H9 (cell line): ENCODE data around the gene LARGE1. TPM values are rescaled to one million over a fixed set of nuclear protein-coding genes. Genes with fewer than 3 reads are reported as not detected.

Source experiments
- DNase-seq: peaks from one replicate; pipeline ENCODE4 v3.0.0-alpha.2; 2017
- H2AFZ ChIP-seq: one replicate; pipeline ENCODE4 v1.6.1; 2013; ENCODE audit warnings: mild to moderate bottlenecking, low read length, control low read depth, moderate library complexity
- H2AK5ac ChIP-seq: 2 replicates; pipeline ENCODE4 v1.6.1; 2013; ENCODE audit warnings: low read length, control low read depth, mixed read lengths; ENCODE audit not compliant: insufficient read length
- H2BK120ac ChIP-seq: one replicate; pipeline ENCODE4 v1.6.1; 2013; ENCODE audit warnings: low read depth, mild to moderate bottlenecking, low read length, control low read depth, inconsistent platforms; ENCODE audit not compliant: poor library complexity, severe bottlenecking
- H2BK12ac ChIP-seq: 2 replicates; pipeline ENCODE4 v1.6.1; 2013; ENCODE audit warnings: low read length, control low read depth, mixed read lengths, low read depth; ENCODE audit not compliant: insufficient read length
- H2BK15ac ChIP-seq: 2 replicates; pipeline ENCODE4 v1.6.1; 2013; ENCODE audit warnings: low read depth, low read length, control low read depth
- H2BK20ac ChIP-seq: one replicate; pipeline ENCODE4 v1.6.1; 2013; ENCODE audit warnings: low read depth, mild to moderate bottlenecking, low read length, control low read depth, inconsistent platforms; ENCODE audit not compliant: poor library complexity, severe bottlenecking
- H2BK5ac ChIP-seq: 2 replicates; pipeline ENCODE4 v1.6.1; 2013; ENCODE audit warnings: low read length, control low read depth, mixed read lengths; ENCODE audit not compliant: insufficient read length
- H3K14ac ChIP-seq: 2 replicates; pipeline ENCODE4 v1.6.1; 2013; ENCODE audit warnings: low read length, control low read depth; ENCODE audit not compliant: insufficient read depth
- H3K18ac ChIP-seq: 2 replicates; pipeline ENCODE4 v1.6.1; 2013; ENCODE audit warnings: low read depth, mild to moderate bottlenecking, mixed read lengths, low read length, control low read depth; ENCODE audit not compliant: insufficient read length
- H3K23ac ChIP-seq: 2 replicates; pipeline ENCODE4 v1.6.1; 2013; ENCODE audit warnings: low read length, control low read depth, mixed read lengths, low read depth; ENCODE audit not compliant: insufficient read length
- H3K23me2 ChIP-seq: 2 replicates; pipeline ENCODE4 v1.6.1; 2013; ENCODE audit warnings: low read depth, mild to moderate bottlenecking, mixed read lengths, low read length, control low read depth; ENCODE audit not compliant: insufficient read length, poor library complexity, severe bottlenecking
- H3K27ac ChIP-seq: 2 replicates; pipeline ENCODE4 v1.5.1; 2013; ENCODE audit warnings: low read length, control low read depth, mixed read lengths, low read depth; ENCODE audit not compliant: insufficient read length
- H3K27me3 ChIP-seq: 2 replicates; pipeline ENCODE4 v1.6.1; 2013; ENCODE audit warnings: low read length, control low read depth, inconsistent platforms; ENCODE audit not compliant: insufficient read depth
- H3K4ac ChIP-seq: 2 replicates; pipeline ENCODE4 v1.6.1; 2013; ENCODE audit warnings: low read depth, mild to moderate bottlenecking, control low read depth, inconsistent platforms, low read length, moderate library complexity
- H3K4me1 ChIP-seq: 2 replicates; pipeline ENCODE4 v1.6.1; 2013; ENCODE audit warnings: low read length, control low read depth, inconsistent platforms; ENCODE audit not compliant: insufficient read depth
- H3K4me2 ChIP-seq: 2 replicates; pipeline ENCODE4 v1.6.1; 2013; ENCODE audit warnings: low read length, control low read depth, mixed read lengths; ENCODE audit not compliant: insufficient read length, insufficient read depth
- H3K56ac ChIP-seq: 2 replicates; pipeline ENCODE4 v1.6.1; 2013; ENCODE audit warnings: low read depth, mild to moderate bottlenecking, mixed read lengths, low read length, control low read depth; ENCODE audit not compliant: insufficient read length
- H3K79me1 ChIP-seq: 2 replicates; pipeline ENCODE4 v1.6.1; 2013; ENCODE audit warnings: low read depth, mild to moderate bottlenecking, moderate library complexity, low read length, control low read depth, inconsistent platforms; ENCODE audit not compliant: insufficient read depth, poor library complexity, severe bottlenecking
- H3K79me2 ChIP-seq: 2 replicates; pipeline ENCODE4 v1.6.1; 2013; ENCODE audit warnings: low read length, control low read depth, inconsistent platforms; ENCODE audit not compliant: insufficient read depth
- H3K9ac ChIP-seq: 2 replicates; pipeline ENCODE4 v1.6.1; 2013; ENCODE audit warnings: low read length, control low read depth, mixed read lengths; ENCODE audit not compliant: insufficient read length; ENCODE audit errors: extremely low read depth
- H3K9me3 ChIP-seq: one replicate; pipeline ENCODE4 v1.6.1; 2013; ENCODE audit warnings: low read depth, low read length, inconsistent platforms; ENCODE audit not compliant: control insufficient read depth
- H3T11ph ChIP-seq: one replicate; pipeline ENCODE4 v1.6.1; 2013; ENCODE audit warnings: mild to moderate bottlenecking, low read length, control low read depth, inconsistent platforms
- H4K20me1 ChIP-seq: one replicate; pipeline ENCODE4 v1.6.1; 2013; ENCODE audit not compliant: control insufficient read depth, insufficient read length, insufficient read depth
- H4K5ac ChIP-seq: 2 replicates; pipeline ENCODE4 v1.6.1; 2013; ENCODE audit warnings: low read depth, mild to moderate bottlenecking, mixed read lengths, low read length, control low read depth; ENCODE audit not compliant: insufficient read length
- H4K8ac ChIP-seq: replicated peaks from 2 replicates; pipeline ENCODE4 v1.6.1; 2013; ENCODE audit warnings: low read length, control low read depth, mixed read lengths, low read depth; ENCODE audit not compliant: insufficient read length
- H4K91ac ChIP-seq: 2 replicates; pipeline ENCODE4 v1.6.1; 2013; ENCODE audit warnings: low read depth, mild to moderate bottlenecking, moderate library complexity, mixed read lengths, low read length, control low read depth; ENCODE audit not compliant: insufficient read length
- H3K27ac Mint-ChIP-seq, 3 experiments: 2 replicates in 2 of 3; 3 replicates in 1 of 3; pipeline ENCODE4 v1.8.0; 2020 to 2021; ENCODE audit warnings: mixed read lengths in 3 of 3, mild to moderate bottlenecking in 1 of 3, moderate library complexity in 1 of 3
- H3K27me3 Mint-ChIP-seq: 2 replicates; pipeline ENCODE4 v1.8.0; 2021; ENCODE audit warnings: low read depth, mild to moderate bottlenecking, moderate library complexity, mixed read lengths
- H3K36me3 Mint-ChIP-seq, 3 experiments: 2 replicates in 2 of 3; 3 replicates in 1 of 3; pipeline ENCODE4 v1.8.0; 2020 to 2021; ENCODE audit warnings: low read depth in 3 of 3, mixed read lengths in 3 of 3; ENCODE audit not compliant: insufficient read depth in 1 of 3
- H3K4me1 Mint-ChIP-seq, 2 experiments: 2 replicates each; pipeline ENCODE4 v1.8.0; 2020; ENCODE audit warnings: mixed read lengths in 2 of 2
- H3K4me3 Mint-ChIP-seq, 2 experiments: 2 replicates in 1 of 2; 3 replicates in 1 of 2; pipeline ENCODE4 v1.8.0; 2020 to 2021; ENCODE audit warnings: mild to moderate bottlenecking in 2 of 2, mixed read lengths in 2 of 2, moderate library complexity in 1 of 2
- H3K9me3 Mint-ChIP-seq, 2 experiments: 2 replicates in 1 of 2; 3 replicates in 1 of 2; pipeline ENCODE4 v1.8.0; 2020; ENCODE audit warnings: mild to moderate bottlenecking in 2 of 2, mixed read lengths in 2 of 2, moderate library complexity in 1 of 2
- WGBS: extraction: QIAGEN DNeasy Blood & Tissue Kit; methylation state at CpG from one replicate; pipeline ENCODE4 v1.1.7; 2013; ENCODE audit warnings: missing lambda C conversion rate, low lambda C conversion rate, mixed read lengths; ENCODE audit not compliant: insufficient read length; ENCODE audit errors: extremely low coverage; 5-methylcytosine and 5-hydroxymethylcytosine counted together
- total RNA-seq: library from RNA; stranded (reverse); gene quantifications from 2 replicates; pipeline ENCODE4 v1.2.1, GENCODE V29; 2021
- TF ChIP-seq, protein P1 (sequence below): fragments of 200-600 bp; sonication (generic); conservative IDR thresholded peaks from 3 replicates; pipeline ENCODE4 v1.8.0; 2021; ENCODE audit warnings: antibody characterized with exemption, mild to moderate bottlenecking

The LARGE1 gene
- total RNA-seq, 1 experiment from 2014 or later, result 43.5 TPM

DNA sequence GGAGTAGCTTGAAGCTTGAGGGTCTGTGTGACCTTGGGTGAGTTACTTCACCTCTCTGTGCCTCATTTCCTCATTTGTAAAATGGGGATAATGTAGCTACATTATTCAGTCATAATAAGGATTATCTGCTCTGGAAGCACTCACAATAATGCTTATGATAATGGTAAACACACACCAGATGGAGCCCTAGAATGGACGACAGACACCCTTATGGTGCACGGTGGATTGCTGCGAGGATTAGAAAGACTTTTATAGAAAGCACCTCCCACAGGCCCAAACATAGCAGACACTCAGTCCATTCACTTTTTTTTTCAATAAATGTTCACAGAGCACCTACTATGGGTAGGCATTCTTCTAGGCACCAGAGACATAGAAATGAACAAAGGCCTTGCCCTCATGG is 53.8 kb downstream of the LARGE1 start:
- peaks cover 28 to 44% of the 10 kb centered on the region in 2 experiments for H3K4me1 Mint-ChIP-seq
- Histone ChIP-seq H3K56ac (no peak overlapping the region), H3K23ac (no peak overlapping the region), H4K5ac (no peak overlapping the region), H2BK20ac (no peak overlapping the region), H3K4me2 (no peak overlapping the region), H2BK12ac (no peak overlapping the region), H2AFZ (no peak overlapping the region), H3K27me3 (no peaks in the 10 kb centered on the region), H4K91ac (no peak overlapping the region), H2AK5ac (no peak overlapping the region), H3K79me1 (peaks cover 14% of the 10 kb centered on the region), H3K27ac (no peak overlapping the region), H3K4ac (no peak overlapping the region), H3T11ph (no peak overlapping the region), H3K14ac (no peak overlapping the region), H4K8ac (no peak overlapping the region), H2BK120ac (no peak overlapping the region), H3K4me1 (no peaks in the 10 kb centered on the region; the same call in none of the 2 replicates), H2BK15ac (no peak overlapping the region), H3K9me3 (no peaks in the 10 kb centered on the region), H4K20me1 (no peaks in the 10 kb centered on the region), H2BK5ac (no peak overlapping the region), H3K23me2 (no peaks in the 10 kb centered on the region), H3K79me2 (peaks cover 51% of the 10 kb centered on the region; the same call in 1 of the 2 replicates), H3K9ac (no peak overlapping the region), H3K18ac (no peak overlapping the region)
- H3K9me3 Mint-ChIP-seq, result no peaks in the 10 kb centered on the region
- H3K27ac Mint-ChIP-seq, result peak overlapping the region in 1 of 3 experiments; percentile 36; a peak in 1 of 7 replicates
- H3K27me3 Mint-ChIP-seq, result no peaks in the 10 kb centered on the region; the same call in 1 of the 2 replicates
- no CpG with 5 or more reads among the region's 3 CpGs for WGBS
- DNase-seq, result no peak
- no peak overlapping the region for H3K4me3 Mint-ChIP-seq
- TF ChIP-seq, protein P1, sequence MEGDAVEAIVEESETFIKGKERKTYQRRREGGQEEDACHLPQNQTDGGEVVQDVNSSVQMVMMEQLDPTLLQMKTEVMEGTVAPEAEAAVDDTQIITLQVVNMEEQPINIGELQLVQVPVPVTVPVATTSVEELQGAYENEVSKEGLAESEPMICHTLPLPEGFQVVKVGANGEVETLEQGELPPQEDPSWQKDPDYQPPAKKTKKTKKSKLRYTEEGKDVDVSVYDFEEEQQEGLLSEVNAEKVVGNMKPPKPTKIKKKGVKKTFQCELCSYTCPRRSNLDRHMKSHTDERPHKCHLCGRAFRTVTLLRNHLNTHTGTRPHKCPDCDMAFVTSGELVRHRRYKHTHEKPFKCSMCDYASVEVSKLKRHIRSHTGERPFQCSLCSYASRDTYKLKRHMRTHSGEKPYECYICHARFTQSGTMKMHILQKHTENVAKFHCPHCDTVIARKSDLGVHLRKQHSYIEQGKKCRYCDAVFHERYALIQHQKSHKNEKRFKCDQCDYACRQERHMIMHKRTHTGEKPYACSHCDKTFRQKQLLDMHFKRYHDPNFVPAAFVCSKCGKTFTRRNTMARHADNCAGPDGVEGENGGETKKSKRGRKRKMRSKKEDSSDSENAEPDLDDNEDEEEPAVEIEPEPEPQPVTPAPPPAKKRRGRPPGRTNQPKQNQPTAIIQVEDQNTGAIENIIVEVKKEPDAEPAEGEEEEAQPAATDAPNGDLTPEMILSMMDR, result no peak
- H3K36me3 Mint-ChIP-seq, result peaks cover 0 to 6% (median 5%) of the 10 kb centered on the region in 3 experiments; a peak in 4 of 7 replicates
